HG02885 (cell line): ENCODE data around the gene SLC7A10.
"Not testable (repeated sequence)": the region's sequence is repeated elsewhere in the genome, so short reads cannot be mapped to it uniquely, and the experiment has no call there.

Source experiments
- ATAC-seq: cut with Tn5 transposase; IDR thresholded peaks from one replicate; pipeline ENCODE4 v1.9.1; 2021; ENCODE audit warnings: mild to moderate bottlenecking; ENCODE audit not compliant: unreplicated experiment, poor library complexity

SLC7A10 gene

DNA sequence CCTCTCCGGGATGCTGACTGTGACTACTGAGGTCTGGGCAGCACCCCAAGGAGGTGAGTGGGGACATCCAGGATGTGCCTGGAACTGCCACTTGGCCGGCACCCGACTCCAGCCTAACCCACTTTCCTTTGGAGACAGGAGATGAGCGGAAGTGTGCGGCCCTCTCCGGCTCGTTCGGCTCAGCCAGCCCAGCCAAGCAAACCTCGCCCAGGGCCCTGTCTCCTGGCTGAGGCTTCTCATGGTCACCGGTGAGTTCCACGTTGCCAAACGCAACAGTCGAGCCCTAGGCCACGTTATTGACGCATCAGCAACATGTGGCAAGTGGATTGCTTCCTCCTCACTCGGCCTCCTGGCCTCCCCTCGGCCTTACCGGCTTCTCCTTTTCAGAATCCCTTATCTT is 5.5 kb downstream of the SLC7A10 start:
- ATAC-seq, result no peak

DNA sequence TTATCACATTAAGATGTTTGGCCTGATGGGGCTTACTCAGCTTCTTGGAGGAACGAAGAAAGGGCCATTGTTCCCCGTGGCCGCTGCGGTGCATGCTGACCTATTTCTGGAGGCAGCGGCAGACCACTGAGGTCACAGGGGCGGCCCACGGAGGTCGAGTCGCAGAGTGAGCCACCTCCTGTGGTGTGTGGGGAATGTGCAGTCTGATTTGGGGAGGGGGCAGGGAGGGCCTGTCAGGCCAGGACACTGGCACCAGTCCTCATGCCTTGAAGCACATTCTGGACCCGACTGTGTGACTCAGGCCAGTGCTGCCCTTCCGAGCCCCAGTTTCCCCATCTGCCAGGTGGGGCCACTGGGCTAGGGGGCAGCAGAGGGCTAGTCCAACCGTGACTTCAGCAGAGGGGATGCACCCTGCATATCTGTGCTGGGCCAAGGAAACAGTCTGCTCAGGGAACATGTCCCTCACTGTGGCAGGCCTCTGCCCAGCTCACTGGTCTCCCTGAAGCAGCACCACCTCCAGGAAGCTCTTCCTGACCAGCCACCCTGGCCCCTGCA is 6.3 kb downstream of the SLC7A10 start:
- ATAC-seq, result no peak

GRCh38 chr19:33217881-33218280 is 7.8 kb downstream of the SLC7A10 start:
- ATAC-seq, result no peak

GRCh38 chr19:33216198-33216830 is 9.3 kb downstream of the SLC7A10 start:
- ATAC-seq, result no peak

GRCh38 chr19:33215438-33216197 is 10.0 kb downstream of the SLC7A10 start:
- no peak for ATAC-seq

- no peak for ATAC-seq
These were observed 11.1 kb downstream of the SLC7A10 start for GRCh38 chr19:33214596-33214995.

DNA sequence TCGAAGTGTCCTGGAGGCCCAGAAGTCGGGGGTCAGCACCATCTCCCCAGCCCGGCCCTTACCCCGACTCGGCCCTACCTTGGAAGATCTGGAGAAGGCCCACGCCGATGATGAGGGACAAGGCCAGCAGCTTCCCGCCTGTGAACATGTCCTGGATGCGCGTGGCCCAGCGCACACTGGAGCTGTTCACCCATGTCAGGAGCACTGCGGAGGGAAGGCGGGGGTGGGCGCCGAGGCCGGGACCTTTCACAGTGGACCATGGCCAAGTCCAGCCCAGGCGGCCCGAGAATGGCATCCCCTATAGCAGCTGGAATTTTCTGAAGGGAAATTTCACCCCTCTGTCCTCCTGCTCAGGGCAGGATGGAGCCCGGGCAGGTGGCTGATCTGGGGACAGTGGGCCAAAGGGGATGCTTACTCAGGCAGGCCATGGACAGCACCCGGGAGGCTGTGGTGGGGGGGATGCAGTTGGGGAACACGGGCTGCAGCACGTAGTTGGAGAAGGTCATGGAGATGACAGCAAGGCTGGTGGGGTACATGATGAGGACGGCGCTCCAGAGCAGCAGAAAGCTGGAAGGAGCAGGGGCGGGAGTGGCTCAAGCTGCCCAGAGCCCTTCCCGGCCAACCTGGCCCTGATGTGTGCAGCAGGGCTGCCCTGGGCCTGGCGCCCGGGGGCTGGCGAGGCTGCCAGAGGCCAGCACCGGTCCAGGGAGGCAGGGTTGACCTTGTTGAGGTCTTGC is 13.0 kb downstream of the SLC7A10 start:
- no peak for ATAC-seq

- ATAC-seq, result no peak
These were observed 13.7 kb downstream of the SLC7A10 start for GRCh38 chr19:33211794-33212435.

- no peak for ATAC-seq
These were observed 15.2 kb downstream of the SLC7A10 start for GRCh38 chr19:33210266-33210940.

GRCh38 chr19:33209850-33210230 is 15.8 kb downstream of the SLC7A10 start:
- not testable (repeated sequence) for ATAC-seq

DNA sequence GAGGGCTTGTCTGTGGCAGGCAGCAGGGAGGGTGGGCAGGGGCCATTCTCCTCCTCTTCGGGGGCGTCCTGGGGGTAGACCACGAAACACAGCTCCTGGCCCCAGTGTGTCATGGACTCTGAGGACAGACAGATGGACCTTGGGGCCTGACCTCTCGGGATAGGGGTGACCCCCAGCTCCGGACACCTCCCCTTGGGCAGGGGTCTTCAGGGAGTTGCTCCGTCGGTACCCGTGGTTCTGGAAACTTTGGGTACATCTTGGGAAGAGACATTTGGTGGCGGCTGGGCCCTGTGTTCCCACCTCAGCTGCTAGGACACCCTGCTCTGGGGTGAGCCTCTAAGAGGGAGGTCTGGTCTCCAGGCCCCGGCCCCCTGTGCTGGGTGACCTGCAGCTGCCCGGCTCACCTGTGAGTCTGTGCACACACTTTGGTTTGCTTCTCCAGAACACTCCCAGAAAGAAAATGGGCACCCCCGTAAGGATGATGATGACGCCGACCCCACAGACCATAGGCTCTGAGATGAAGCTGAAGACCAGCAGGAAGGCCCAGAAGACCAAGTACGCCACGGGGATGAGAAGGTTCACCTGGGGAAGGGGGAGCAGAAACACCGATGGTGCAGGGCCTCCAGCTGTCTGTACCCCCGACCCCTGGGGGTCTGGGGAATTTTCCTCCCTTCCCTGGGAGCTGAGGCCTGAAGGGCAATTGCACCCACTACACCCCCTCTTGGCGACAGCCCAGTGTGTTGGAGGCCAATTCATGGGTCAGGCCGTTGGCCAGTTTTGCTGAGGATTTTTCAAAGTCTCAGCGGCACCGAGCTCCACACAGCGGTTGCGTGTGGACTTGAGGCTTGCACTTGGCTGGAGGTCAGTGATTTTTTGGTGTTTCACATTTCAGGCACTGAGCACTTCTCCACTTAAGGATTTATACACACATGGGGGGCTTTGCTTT is 16.5 kb downstream of the SLC7A10 start:
- ATAC-seq, result no peak

- no peak for ATAC-seq
These were observed 17.2 kb downstream of the SLC7A10 start for GRCh38 chr19:33208371-33208895.

DNA sequence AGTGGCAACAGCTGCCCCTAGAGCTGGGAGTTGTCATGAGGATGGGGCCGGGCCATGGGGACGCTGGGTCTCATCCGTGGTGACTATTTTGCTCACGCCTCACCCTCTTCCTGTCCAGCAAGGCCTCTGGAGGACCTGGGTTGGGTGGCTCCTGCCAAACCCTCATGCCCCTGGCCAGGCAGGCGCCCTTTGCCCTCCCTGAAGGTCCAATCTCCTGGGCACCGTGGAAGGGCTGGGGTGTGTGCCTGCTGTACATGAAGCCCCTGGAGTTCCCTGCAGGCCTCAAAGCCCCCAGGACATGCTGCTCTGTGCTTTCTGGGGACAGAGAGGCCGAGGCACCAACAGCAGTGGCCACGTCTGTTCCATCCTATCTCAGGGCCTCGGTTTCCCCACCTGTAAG is 17.7 kb downstream of the SLC7A10 start:
- ATAC-seq, result no peak

- ATAC-seq, result no peak
These were observed 18.5 kb downstream of the SLC7A10 start for GRCh38 chr19:33207040-33207620.

DNA sequence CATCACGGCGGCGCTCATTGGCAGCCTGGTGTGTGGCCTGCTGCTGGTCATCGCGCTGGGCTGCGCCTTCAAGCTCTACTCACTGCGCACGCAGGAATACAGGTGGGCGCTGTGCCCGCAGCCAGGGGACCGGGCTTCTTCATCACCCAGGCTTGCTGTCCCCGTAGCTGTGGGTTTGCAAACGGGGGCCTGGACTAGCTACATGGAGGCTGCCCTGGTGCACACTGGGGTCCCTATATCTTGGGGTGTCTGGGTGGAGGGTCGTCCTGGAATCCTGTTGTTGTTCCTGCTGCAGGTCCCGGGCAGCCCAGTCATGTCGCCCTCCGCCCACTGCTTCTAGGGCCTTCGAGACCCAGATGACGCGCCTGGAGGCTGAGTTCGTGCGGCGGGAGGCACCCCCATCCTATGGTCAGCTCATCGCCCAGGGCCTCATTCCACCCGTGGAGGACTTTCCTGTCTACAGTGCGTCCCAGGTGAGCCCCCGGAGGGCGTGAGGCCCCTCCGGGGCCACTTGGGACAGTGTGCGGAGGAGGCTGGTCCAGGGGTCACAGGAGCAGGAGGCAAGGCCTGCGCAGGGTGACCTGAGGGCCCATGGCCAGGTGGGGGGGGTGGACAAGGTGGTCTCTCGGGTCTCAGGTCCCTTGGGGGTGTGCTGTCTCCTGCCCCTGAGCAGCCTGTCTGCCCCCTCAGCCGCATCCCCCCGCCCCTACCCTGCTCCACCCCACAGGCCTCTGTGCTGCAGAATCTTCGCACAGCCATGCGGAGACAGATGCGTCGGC is 19.2 kb downstream of the SLC7A10 start:
- no peak for ATAC-seq

- ATAC-seq, result no peak
These were observed 20.0 kb downstream of the SLC7A10 start for GRCh38 chr19:33205531-33206260.

GRCh38 chr19:33205110-33205509 is 20.5 kb downstream of the SLC7A10 start:
- no peak for ATAC-seq
